Left lobe of liver (tissue), 2 donors: ENCODE measurements around the gene CDK10. TPM values are rescaled to one million over a fixed set of nuclear protein-coding genes. Genes with fewer than 3 reads are reported as not detected.
"Not testable (repeated sequence)": the region's sequence is repeated elsewhere in the genome, so short reads cannot be mapped to it uniquely, and the experiment has no call there.

Experiments
- ATAC-seq: fragments of 200-7000 bp; cut with Tn5 transposase; one replicate; pipeline ENCODE4 v1.9.1; 2020; ENCODE audit warnings: mild to moderate bottlenecking, moderate library complexity
- DNase-seq: peaks from one replicate; pipeline ENCODE4 v3.0.0-alpha.2; 2020; ENCODE audit warnings: low spot score
- total RNA-seq: library from RNA; stranded (reverse); gene quantifications from one replicate; pipeline ENCODE4 v1.2.1, GENCODE V29; 2021
- donor health status: DM: no; HTN: no; CAD: no; lungs with moderate emphysema.
- donor health status: DM: no; HTN: yes; CAD: no.

Gene CDK10, protein sequence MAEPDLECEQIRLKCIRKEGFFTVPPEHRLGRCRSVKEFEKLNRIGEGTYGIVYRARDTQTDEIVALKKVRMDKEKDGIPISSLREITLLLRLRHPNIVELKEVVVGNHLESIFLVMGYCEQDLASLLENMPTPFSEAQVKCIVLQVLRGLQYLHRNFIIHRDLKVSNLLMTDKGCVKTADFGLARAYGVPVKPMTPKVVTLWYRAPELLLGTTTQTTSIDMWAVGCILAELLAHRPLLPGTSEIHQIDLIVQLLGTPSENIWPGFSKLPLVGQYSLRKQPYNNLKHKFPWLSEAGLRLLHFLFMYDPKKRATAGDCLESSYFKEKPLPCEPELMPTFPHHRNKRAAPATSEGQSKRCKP
- total RNA-seq, result 69.1 TPM

DNA sequence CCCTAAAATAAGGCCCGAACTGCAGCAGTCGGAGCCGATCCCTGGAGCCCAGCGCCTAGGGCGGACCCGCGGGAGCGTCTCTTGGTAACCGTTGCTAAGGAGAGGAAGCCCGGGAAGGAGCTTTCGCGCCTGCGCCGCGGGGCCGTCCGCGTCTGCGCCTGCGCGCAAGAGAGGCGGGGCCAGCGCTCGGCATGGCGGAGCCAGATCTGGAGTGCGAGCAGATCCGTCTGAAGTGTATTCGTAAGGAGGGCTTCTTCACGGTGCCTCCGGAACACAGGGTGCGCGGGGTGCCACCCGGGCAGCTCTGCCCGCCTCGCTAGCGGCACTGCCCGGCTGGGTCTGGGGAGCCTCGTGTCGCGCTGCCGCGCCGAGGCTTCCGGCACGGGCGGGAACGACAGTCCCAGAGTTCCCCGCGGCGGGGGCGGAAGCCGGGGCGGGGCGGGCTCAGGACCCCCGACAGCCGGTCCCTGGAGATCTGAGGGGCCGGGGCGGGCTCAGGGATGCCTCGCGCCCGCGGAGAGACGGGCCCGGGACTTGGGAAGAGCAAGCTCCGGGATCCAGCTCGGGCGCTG lies at the start of gene CDK10:
Gene CDK10, plus strand, starts transcription at position 170 of the 572 bp plus-strand sequence. Its CDS starts 22 bp downstream, at position 192.
- peak; percentile 95 for DNase-seq
- peak; percentile 82 for ATAC-seq

GRCh38 chr16:89637379-89637778 lies 49.1 kb upstream of the CDK10 start:
- no peak for ATAC-seq
- no peak for DNase-seq

DNA sequence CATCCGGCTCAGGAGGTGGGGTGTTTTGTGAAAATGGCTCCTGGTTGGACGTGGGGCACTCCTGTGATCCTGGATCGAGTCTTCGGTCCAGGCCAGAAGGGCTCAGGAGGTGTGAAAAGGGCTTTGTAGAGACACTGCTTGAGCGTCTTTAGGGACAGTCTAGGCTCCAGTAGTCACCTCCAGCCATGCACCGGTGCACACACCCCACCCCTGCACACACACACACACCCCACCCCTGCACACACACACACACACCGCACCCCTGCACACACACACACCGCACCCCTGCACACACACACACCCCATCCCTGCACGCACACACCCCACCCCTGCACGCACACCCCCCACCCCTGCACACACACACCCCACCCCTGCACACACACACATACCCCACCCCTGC lies 48.0 kb upstream of the CDK10 start:
- no peak for DNase-seq
- no peak for ATAC-seq

- ATAC-seq, result no peak
- no peak for DNase-seq
Observed at GRCh38 chr16:89639385-89639784, 47.1 kb upstream of the CDK10 start.

- ATAC-seq (no peak), DNase-seq (no peak)
Observed at GRCh38 chr16:89641458-89642119, 44.9 kb upstream of the CDK10 start.

GRCh38 chr16:89642574-89642973 lies 43.9 kb upstream of the CDK10 start:
- ATAC-seq (no peak), DNase-seq (no peak)

- DNase-seq (no peak), ATAC-seq (no peak)
Observed at GRCh38 chr16:89643769-89644300, 42.7 kb upstream of the CDK10 start.

- no peak for DNase-seq
- ATAC-seq, result no peak
Observed at GRCh38 chr16:89645122-89645521, 41.4 kb upstream of the CDK10 start.

DNA sequence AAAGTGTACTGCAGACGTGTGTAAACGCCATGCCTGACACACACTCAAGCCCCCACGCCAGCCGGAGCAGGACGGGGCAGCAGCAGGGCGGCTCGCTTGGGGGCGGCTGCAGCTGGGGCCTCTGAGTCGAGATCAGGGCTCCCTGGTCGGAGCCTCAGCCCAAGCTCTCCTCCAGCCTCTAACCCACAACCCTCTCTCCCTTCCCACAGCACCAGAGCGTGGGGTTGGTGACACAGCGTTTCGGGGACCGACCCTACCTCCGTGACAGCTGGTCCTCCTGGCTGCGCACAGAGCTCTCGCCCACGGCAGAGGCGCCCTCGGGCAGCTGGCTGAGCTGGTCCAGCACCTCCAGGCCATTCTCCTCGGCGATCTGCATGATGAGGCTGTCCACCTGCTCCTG lies 40.2 kb upstream of the CDK10 start:
- no peak for DNase-seq
- ATAC-seq, result no peak

DNA sequence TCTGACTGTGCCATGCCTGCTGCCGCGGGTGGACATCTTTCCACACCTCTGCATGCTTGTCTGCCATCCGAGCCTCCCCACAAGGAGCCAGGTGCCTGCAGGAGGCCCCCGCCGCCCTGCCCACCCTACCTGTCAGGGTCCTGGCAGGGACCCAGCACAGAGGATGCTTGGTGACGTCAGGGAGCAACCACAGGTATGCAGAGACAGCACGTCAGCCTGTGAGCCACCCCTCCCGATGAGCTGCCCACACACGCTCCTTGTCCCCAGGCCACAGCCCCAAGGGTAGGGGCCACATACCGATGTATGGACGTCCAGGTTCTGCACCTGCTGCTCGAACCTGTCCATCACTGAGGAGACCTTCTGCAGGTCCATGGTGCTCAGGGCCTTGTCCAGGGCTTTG lies 39.6 kb upstream of the CDK10 start:
- ATAC-seq, result no peak
- DNase-seq, result no peak

GRCh38 chr16:89651584-89651983 lies 34.9 kb upstream of the CDK10 start:
- ATAC-seq (no peak), DNase-seq (no peak)

GRCh38 chr16:89653656-89654295 lies 32.7 kb upstream of the CDK10 start:
- no peak for DNase-seq
- no peak for ATAC-seq

DNA sequence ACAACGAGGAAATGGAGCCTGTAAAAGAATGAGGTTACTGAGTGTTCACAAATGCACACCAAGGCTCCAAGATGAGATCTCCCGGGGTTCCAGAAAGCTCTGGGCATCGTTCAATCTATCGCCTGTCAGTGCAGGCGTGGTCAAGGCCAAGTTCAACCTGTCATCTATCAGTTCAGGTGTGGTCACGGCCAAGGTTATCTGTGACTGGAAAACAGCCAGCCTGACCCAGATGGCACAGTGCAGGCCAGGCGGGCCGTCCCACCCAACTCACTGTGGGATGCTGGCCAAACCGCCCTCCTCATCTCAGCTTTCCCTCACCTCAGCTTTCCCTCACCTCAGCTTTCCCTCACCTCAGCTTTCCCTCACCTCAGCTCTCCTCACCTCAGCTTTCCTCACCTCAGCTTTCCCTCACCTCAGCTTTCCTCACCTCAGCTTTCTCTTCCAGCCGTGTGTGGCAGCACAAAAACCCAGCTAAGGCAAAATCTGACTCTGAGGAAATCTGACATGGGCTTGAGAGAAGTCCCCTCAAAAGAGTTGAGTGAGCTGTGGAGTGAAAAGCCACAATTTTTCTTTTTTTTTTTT lies 31.3 kb upstream of the CDK10 start:
- ATAC-seq (no peak), DNase-seq (no peak)

DNA sequence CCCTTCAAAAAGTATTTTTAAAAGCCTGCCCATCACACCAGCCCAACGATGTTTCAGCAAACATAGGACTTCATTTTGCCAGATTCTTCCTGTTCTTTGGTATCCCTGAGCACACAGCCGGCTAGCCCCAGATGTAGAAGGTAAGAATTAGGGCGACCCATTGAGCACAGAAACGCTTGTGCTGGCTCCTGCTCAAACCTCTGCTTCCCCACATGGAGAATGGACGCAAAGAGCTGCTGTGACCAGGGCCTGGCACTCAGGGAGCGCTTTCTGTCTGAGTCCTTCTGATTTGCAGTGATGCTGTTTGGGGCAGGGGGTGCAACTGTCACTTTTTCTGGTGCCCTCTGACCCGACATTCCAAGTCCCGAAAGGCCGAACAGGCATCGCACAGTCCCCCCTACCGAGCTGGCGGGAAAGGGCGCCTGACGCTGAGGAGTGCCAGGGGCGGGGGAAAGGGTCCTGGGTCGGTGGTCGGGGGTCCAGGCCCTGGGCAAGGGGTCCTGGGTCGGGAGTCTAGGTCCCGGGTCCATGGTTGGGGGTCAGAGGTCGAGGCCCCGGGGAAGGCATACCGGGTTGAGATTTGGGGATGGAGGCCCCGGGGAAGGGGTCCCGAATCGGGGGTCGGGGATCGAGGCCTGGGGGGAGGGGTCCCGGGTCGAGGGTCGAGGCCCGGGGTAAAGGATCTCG lies 29.9 kb upstream of the CDK10 start:
- DNase-seq, result no peak
- no peak for ATAC-seq

DNA sequence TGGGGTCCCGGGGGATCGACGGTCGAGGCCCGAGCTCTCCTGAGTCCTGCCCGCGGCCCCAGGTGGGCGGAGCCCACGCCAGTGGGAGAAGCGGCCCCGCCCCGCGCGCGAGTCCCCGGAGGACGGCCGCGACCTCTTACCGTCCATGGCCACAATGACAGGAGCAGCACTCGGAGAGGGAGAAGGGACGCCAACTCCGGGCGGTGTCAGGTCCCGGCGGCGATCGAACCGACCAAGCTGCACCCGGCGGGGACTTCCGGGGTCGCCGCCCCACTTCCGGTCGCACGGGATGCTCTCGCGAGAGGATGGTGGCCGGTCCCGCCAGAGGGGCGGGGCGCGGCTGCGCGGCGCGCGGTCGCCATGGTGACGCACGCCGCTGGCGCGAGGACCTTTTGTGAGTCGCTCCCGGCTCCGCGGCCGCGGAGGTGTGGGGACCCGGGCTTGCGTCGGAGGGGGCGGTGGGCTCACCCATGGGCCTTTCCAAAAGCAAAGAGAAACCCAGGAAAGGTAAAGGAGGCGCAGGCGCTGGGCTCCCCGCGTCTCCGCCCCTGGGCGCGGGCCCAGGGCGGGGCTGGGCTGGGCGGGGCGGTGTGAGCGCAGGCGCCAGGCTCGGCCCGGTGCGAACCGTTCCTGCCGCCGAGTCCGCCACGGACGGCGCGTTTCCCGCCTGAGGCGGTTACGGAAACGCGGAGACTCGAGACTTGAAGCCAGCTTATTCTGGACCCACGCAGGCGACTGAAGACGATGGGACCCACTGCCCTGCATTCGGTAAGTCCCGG lies 28.9 kb upstream of the CDK10 start, which contains the start of the genes CHMP1A and SPATA33:
Gene CHMP1A, minus strand, starts transcription at position 267 of the 779 bp plus-strand sequence. Its CDS starts 120 bp downstream, at position 147.
Gene SPATA33, plus strand, starts transcription at position 395 of the 779 bp plus-strand sequence. Its CDS starts 76 bp downstream, at position 471.
- ATAC-seq, result peak; percentile 95

GRCh38 chr16:89658221-89658879 lies 28.1 kb upstream of the CDK10 start:
- DNase-seq, result no peak
- ATAC-seq, result peak; percentile 19

More for the DNA sequence above, 28.9 kb upstream of the CDK10 start, which contains the start of the genes CHMP1A and SPATA33:
- DNase-seq, result peak; percentile 90

GRCh38 chr16:89660146-89660545 lies 26.3 kb upstream of the CDK10 start:
- DNase-seq (no peak), ATAC-seq (no peak)

DNA sequence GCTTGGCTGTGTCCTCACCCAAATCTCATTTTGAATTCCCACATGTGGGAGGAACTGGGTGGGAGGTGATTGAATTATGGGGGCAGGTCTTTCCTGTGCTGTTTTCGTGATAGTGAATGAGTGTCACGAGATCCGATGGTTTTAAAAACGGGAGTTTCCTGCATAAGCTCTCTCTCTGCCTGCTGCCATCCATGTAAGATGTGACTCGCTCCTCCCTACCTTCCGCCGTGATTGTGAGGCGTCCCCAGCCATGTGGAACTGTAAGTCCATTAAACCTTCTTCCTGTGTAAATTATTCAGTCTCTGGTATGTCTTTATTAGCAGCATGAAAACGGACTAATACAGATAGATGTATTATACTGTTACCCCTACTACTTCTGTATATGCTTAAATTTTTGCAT lies 25.3 kb upstream of the CDK10 start:
- no peak for ATAC-seq
- DNase-seq, result no peak

- not testable (repeated sequence) for ATAC-seq, DNase-seq
Observed at GRCh38 chr16:89664238-89664637, 22.3 kb upstream of the CDK10 start.
